ENCODE data around the gene MAML1. TPM values are rescaled to one million over a fixed set of nuclear protein-coding genes. Genes with fewer than 3 reads are reported as not detected.

MAML1 gene
- total and polyA plus RNA-seq, 7 donors: 4.6 to 16.0 (median 11.8) TPM

DNA sequence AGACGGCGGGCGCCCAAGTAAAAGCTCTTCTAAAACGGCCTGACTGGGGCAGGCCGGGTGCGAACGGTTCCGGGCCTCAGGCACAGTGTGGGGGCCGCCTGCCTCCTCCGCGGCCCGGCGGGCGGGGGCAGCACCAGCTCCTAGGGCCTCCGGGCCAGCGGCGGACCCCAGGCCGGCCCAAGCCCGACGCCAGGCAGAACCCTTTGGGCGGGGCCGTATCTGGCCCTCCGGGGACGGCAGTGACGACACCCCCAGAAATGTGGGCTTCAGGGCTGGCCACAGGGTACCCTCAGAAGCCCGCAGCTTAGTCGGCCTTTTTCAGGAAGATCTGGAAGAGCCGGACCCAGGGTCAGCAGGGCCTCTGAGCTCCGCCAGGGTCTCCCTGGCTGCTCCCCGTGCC is 65.1 kb downstream of the MAML1 start:
- no peak for DNase-seq
- TF ChIP-seq, protein P1, sequence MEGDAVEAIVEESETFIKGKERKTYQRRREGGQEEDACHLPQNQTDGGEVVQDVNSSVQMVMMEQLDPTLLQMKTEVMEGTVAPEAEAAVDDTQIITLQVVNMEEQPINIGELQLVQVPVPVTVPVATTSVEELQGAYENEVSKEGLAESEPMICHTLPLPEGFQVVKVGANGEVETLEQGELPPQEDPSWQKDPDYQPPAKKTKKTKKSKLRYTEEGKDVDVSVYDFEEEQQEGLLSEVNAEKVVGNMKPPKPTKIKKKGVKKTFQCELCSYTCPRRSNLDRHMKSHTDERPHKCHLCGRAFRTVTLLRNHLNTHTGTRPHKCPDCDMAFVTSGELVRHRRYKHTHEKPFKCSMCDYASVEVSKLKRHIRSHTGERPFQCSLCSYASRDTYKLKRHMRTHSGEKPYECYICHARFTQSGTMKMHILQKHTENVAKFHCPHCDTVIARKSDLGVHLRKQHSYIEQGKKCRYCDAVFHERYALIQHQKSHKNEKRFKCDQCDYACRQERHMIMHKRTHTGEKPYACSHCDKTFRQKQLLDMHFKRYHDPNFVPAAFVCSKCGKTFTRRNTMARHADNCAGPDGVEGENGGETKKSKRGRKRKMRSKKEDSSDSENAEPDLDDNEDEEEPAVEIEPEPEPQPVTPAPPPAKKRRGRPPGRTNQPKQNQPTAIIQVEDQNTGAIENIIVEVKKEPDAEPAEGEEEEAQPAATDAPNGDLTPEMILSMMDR (IDR thresholded peaks at IDR 0.05): no peak
- Histone ChIP-seq H3K9me3 (no peaks in the 10 kb centered on the region), H3K27me3 (ENCODE audit: insufficient read depth in 3 of 3, low read length in 2 of 3) (no peaks in the 10 kb centered on the region), H3K4me1 (peaks cover 24% of the 10 kb centered on the region), H3K4me3 (no peak overlapping the region), H3K36me3 (ENCODE audit: insufficient read depth in 1 of 2, low read depth in 1 of 2) (peaks cover 3 to 45% of the 10 kb centered on the region in 2 donors), H3K27ac (no peak overlapping the region)
- no peak for ATAC-seq
- intact Hi-C loops (cut with DNase I): loop anchor here in 1 of 2 donors (2.0 kb wide), 1 partner anchor 35 kb away; no protein-coding TSS in a partner anchor
- 93 to 96% (median 95%) methylated on average over 30 of the region's 30 CpGs for WGBS, 3 donors

DNA sequence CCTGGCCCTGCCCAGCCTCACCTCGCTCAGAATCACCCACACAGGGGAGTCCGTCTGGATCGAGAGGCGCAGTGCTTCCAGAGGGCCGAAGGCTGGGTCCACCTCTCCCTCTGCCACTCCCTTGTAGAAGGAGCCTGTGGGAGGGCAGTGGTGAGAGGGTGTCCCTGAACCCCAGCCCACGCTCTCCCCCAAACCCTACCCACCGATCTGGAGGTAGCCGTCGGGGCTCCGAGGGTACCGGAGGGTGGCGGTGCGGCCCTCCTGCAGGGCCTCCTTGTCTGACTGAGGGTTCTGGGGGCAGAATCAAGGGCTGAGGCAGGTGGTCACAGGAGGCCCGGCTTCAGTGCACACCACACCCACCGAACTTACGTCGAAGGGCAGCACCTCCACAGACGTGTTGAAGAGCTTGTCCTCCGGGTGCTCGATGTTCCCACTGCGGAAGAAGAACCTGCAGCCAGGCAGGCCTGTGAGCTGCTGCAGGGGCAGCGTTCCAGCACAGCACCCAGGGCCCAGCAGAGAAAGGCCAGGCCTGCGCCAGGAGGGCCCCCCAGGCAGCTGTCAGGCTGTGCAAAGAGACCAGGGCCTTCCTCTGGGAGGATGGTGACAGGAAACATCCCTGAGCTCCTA is 65.6 kb downstream of the MAML1 start:
- Histone ChIP-seq H3K4me3 (no peak overlapping the region), H3K9me3 (no peaks in the 10 kb centered on the region), H3K36me3 (ENCODE audit: insufficient read depth in 1 of 2, low read depth in 1 of 2) (peaks cover 3 to 45% of the 10 kb centered on the region in 2 donors), H3K4me1 (peaks cover 27% of the 10 kb centered on the region), H3K27ac (no peak overlapping the region), H3K27me3 (ENCODE audit: insufficient read depth in 3 of 3, low read length in 2 of 3) (no peaks in the 10 kb centered on the region)
- no peak for ATAC-seq
- TF ChIP-seq, protein P1 (IDR thresholded peaks at IDR 0.05): no peak
- intact Hi-C loops (cut with DNase I): no loop called here
- WGBS, 3 donors: 94 to 96% (median 95%) methylated on average over 23 of the region's 23 CpGs
- DNase-seq: no peak

DNA sequence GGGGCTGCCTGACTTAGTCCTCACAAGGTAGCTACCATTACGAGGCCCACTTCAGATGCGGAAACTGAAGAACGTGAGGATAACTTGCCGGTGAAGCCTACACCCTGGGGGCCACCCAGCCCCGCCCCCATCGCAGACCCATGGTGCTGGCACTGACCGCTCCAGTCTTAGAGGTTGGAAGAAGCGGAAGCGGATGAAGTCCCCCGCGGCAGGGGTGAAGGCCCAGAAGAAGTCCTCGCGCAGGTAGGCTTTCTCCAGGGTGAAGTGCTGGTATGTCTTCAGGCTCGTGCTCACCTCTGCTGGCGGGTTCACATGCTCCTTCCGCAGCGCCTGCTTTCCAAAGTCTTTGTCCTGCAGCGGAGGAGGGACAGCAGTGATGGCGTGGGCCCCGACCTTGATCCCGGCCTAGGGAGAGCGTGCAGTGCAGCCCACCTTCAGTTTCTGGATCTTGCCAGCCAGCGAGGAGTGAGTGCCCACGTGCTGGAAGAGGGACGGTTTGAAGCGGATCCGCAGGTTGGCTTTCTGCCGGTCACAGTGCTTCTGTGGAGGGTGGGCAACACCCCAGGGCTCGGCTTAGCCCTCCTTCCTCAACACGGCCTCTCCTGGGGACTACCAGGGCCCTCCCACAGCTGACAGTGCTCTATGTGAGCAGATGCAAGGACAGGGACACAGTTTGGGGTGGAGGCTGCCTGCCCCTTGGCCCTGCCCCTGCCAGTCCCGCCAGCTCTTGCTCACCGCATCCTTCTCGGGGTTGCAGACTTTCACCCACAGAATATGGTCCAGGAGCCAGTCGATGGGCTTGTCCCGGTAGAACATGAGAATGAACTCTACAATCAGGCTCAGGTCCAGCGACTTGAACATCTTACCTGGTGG is 66.4 kb downstream of the MAML1 start:
- ATAC-seq: no peak
- no peaks in the 10 kb centered on the region for H3K27me3 ChIP-seq (ENCODE audit: insufficient read depth in 3 of 3, low read length in 2 of 3)
- WGBS, 3 donors: 94 to 97% (median 95%) methylated on average over 36 of the region's 36 CpGs
- no peak overlapping the region for H3K4me3 ChIP-seq
- intact Hi-C loops (cut with DNase I): no loop called here
- no peak overlapping the region for H3K27ac ChIP-seq
- no peak for DNase-seq
- TF ChIP-seq, protein P1 (IDR thresholded peaks at IDR 0.05): no peak
- peaks cover 3 to 45% of the 10 kb centered on the region in 2 donors for H3K36me3 ChIP-seq (ENCODE audit: insufficient read depth in 1 of 2, low read depth in 1 of 2)
- H3K9me3 ChIP-seq: no peaks in the 10 kb centered on the region
- H3K4me1 ChIP-seq: peaks cover 35% of the 10 kb centered on the region

DNA sequence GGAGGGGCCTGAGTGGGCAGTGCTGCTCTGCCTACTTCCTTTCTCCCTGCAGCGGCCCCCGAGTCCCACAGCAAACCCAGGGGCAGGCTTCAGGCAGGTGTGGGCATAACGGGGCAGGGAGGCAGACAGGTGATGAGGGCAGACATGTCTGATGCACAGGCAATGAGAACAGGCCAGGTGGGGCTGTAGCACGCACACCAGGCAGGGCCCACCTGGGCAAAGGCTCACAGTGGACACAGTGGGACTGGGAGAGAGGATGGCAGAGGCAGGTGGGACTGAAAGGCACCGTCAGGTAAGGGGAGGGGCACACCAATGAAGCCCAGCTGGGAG is 67.0 kb downstream of the MAML1 start:
- H3K27ac ChIP-seq: no peak overlapping the region
- H3K4me3 ChIP-seq: no peak overlapping the region
- 90 to 93% (median 92%) methylated on average over 4 to 5 of the region's 5 CpGs for WGBS, 3 donors
- DNase-seq (no peak), ATAC-seq (no peak)
- H3K9me3 ChIP-seq: no peaks in the 10 kb centered on the region
- H3K27me3 ChIP-seq (ENCODE audit: insufficient read depth in 3 of 3, low read length in 2 of 3): no peaks in the 10 kb centered on the region
- H3K36me3 ChIP-seq (ENCODE audit: insufficient read depth in 1 of 2, low read depth in 1 of 2): peaks cover 3 to 45% of the 10 kb centered on the region in 2 donors
- TF ChIP-seq, protein P1 (IDR thresholded peaks at IDR 0.05): no peak
- peaks cover 41% of the 10 kb centered on the region for H3K4me1 ChIP-seq
- intact Hi-C loops (cut with DNase I): no loop called here
